Measurements from ENCODE around the gene CLRN3.

GRCh38 chr10:127834221-127834620 lies 58.5 kb downstream of the CLRN3 start:
- no peak for TF ChIP-seq CTCF (conservative IDR thresholded peaks at IDR 0.05)
- no peak for TF ChIP-seq ZFX (IDR thresholded peaks at IDR 0.05)
